Measurements from ENCODE around the gene PITPNM3. TPM values are rescaled to one million over a fixed set of nuclear protein-coding genes. Genes with fewer than 3 reads are reported as not detected.

Gene PITPNM3
- total RNA-seq, 5 donors from 2014 or later (not counting 1 experiment from before 2014, with no cell fraction given) = 0.20 to 0.98 (median 0.61) TPM

- no peaks in the 10 kb centered on the region for H3K4me1 ChIP-seq (ENCODE audit: control insufficient read depth in 1 of 2, extremely low read depth in 1 of 2, insufficient read depth in 2 of 2, low read length in 2 of 2)
- DNase-seq = no peak
Measured at GRCh38 chr17:6514371-6514770, 42.0 kb downstream of the PITPNM3 start.

GRCh38 chr17:6512552-6512951 is 43.8 kb downstream of the PITPNM3 start:
- Histone ChIP-seq H3K4me1 (ENCODE audit: control insufficient read depth in 1 of 2, extremely low read depth in 1 of 2, insufficient read depth in 2 of 2, low read length in 2 of 2) (no peaks in the 10 kb centered on the region), H3K4me3 (ENCODE audit: control insufficient read depth in 1 of 2, extremely low read depth in 1 of 2, low read length in 1 of 2) (no peak overlapping the region), H3K9me3 (no peaks in the 10 kb centered on the region), H3K27ac (ENCODE audit: low read length) (no peak overlapping the region), H3K27me3 (replicated peaks in 1 of 2; ENCODE audit: control insufficient read depth in 2 of 2, extremely low read depth in 1 of 2, insufficient read depth in 2 of 2, low read length in 1 of 2) (peaks cover 0 to 26% of the 10 kb centered on the region in 2 experiments), H3K36me3 (ENCODE audit: control insufficient read depth in 2 of 2, extremely low read depth in 1 of 2, insufficient read depth in 1 of 2, low read length in 1 of 2) (no peaks in the 10 kb centered on the region)
- no peak overlapping the region for H3K4me3 Mint-ChIP-seq
- ChIA-PET CTCF (no interaction called here), POLR2A (no interaction called here)
- no peaks in the 10 kb centered on the region for H3K36me3 Mint-ChIP-seq
- 80% methylated on average over 1 of the region's 2 CpGs for WGBS (ENCODE audit: insufficient coverage)
- DNase-seq = no peak
- peaks cover 0 to 3% (median 0%) of the 10 kb centered on the region in 3 donors for H3K9me3 Mint-ChIP-seq
- no peaks in the 10 kb centered on the region for H3K4me1 Mint-ChIP-seq
- no peak for ATAC-seq (replicated peaks in 1 of 4)
- H3K27ac Mint-ChIP-seq = no peak overlapping the region
- H3K27me3 Mint-ChIP-seq = peaks cover 5% of the 10 kb centered on the region in 2 donors

More at GRCh38 chr17:6514371-6514770, 42.0 kb downstream of the PITPNM3 start:
- ChIA-PET POLR2A (no interaction called here), CTCF (no interaction called here)
- Mint-ChIP-seq H3K4me3 (no peak overlapping the region), H3K27me3 (peaks cover 3 to 5% of the 10 kb centered on the region in 2 donors), H3K4me1 (no peaks in the 10 kb centered on the region), H3K36me3 (no peaks in the 10 kb centered on the region), H3K9me3 (peaks cover 0 to 3% (median 0%) of the 10 kb centered on the region in 3 donors), H3K27ac (no peak overlapping the region)
- Histone ChIP-seq H3K9me3 (no peaks in the 10 kb centered on the region), H3K36me3 (ENCODE audit: control insufficient read depth in 2 of 2, extremely low read depth in 1 of 2, insufficient read depth in 1 of 2, low read length in 1 of 2) (no peaks in the 10 kb centered on the region), H3K4me3 (ENCODE audit: control insufficient read depth in 1 of 2, extremely low read depth in 1 of 2, low read length in 1 of 2) (no peak overlapping the region), H3K27ac (ENCODE audit: low read length) (no peak overlapping the region), H3K27me3 (replicated peaks in 1 of 2; ENCODE audit: control insufficient read depth in 2 of 2, extremely low read depth in 1 of 2, insufficient read depth in 2 of 2, low read length in 1 of 2) (peaks cover 0 to 13% of the 10 kb centered on the region in 2 experiments)
- WGBS (ENCODE audit: insufficient coverage) = 80% methylated on average over 1 of the region's 3 CpGs
- no peak for ATAC-seq (replicated peaks in 1 of 4)

GRCh38 chr17:6510321-6510977 is 45.9 kb downstream of the PITPNM3 start:
- peaks cover 5% of the 10 kb centered on the region in 2 donors for H3K27me3 Mint-ChIP-seq
- DNase-seq (no peak), ATAC-seq (replicated peaks in 1 of 4) (no peak)
- no peaks in the 10 kb centered on the region for H3K36me3 ChIP-seq (ENCODE audit: control insufficient read depth in 2 of 2, extremely low read depth in 1 of 2, insufficient read depth in 1 of 2, low read length in 1 of 2)
- no peak overlapping the region for H3K4me3 ChIP-seq (ENCODE audit: control insufficient read depth in 1 of 2, extremely low read depth in 1 of 2, low read length in 1 of 2)
- H3K9me3 ChIP-seq = no peaks in the 10 kb centered on the region
- WGBS (ENCODE audit: insufficient coverage) = 95% methylated on average over 9 of the region's 9 CpGs
- no peak overlapping the region for H3K27ac ChIP-seq (ENCODE audit: low read length)
- no peak overlapping the region for H3K4me3 Mint-ChIP-seq
- H3K9me3 Mint-ChIP-seq = no peaks in the 10 kb centered on the region
- no peak overlapping the region for H3K27ac Mint-ChIP-seq
- ChIA-PET POLR2A (no interaction called here), CTCF (no interaction called here)
- H3K4me1 Mint-ChIP-seq = no peaks in the 10 kb centered on the region
- no peaks in the 10 kb centered on the region for H3K4me1 ChIP-seq (ENCODE audit: control insufficient read depth in 1 of 2, extremely low read depth in 1 of 2, insufficient read depth in 2 of 2, low read length in 2 of 2)
- peaks cover 0 to 26% of the 10 kb centered on the region in 2 experiments for H3K27me3 ChIP-seq (replicated peaks in 1 of 2; ENCODE audit: control insufficient read depth in 2 of 2, extremely low read depth in 1 of 2, insufficient read depth in 2 of 2, low read length in 1 of 2)
- no peaks in the 10 kb centered on the region for H3K36me3 Mint-ChIP-seq

GRCh38 chr17:6509921-6510320 is 46.4 kb downstream of the PITPNM3 start:
- ATAC-seq (replicated peaks in 1 of 4) (no peak), DNase-seq (no peak)
- ChIA-PET CTCF (no interaction called here), POLR2A (no interaction called here)
- Mint-ChIP-seq H3K27me3 (peaks cover 5% of the 10 kb centered on the region in 2 donors), H3K36me3 (no peaks in the 10 kb centered on the region), H3K9me3 (no peaks in the 10 kb centered on the region), H3K4me1 (no peaks in the 10 kb centered on the region), H3K4me3 (no peak overlapping the region), H3K27ac (no peak overlapping the region)
- no peak overlapping the region for H3K27ac ChIP-seq (ENCODE audit: low read length)
- WGBS (ENCODE audit: insufficient coverage) = 67% methylated on average over 1 of the region's 4 CpGs
- no peak overlapping the region for H3K4me3 ChIP-seq (ENCODE audit: control insufficient read depth in 1 of 2, extremely low read depth in 1 of 2, low read length in 1 of 2)
- no peaks in the 10 kb centered on the region for H3K9me3 ChIP-seq
- H3K27me3 ChIP-seq (replicated peaks in 1 of 2; ENCODE audit: control insufficient read depth in 2 of 2, extremely low read depth in 1 of 2, insufficient read depth in 2 of 2, low read length in 1 of 2) = peaks cover 0 to 26% of the 10 kb centered on the region in 2 experiments
- no peaks in the 10 kb centered on the region for H3K36me3 ChIP-seq (ENCODE audit: control insufficient read depth in 2 of 2, extremely low read depth in 1 of 2, insufficient read depth in 1 of 2, low read length in 1 of 2)
- H3K4me1 ChIP-seq (ENCODE audit: control insufficient read depth in 1 of 2, extremely low read depth in 1 of 2, insufficient read depth in 2 of 2, low read length in 2 of 2) = no peaks in the 10 kb centered on the region

- no peaks in the 10 kb centered on the region for H3K9me3 ChIP-seq
- no peak overlapping the region for H3K4me3 Mint-ChIP-seq
- H3K27me3 ChIP-seq (replicated peaks in 1 of 2; ENCODE audit: control insufficient read depth in 2 of 2, extremely low read depth in 1 of 2, insufficient read depth in 2 of 2, low read length in 1 of 2) = peaks cover 0 to 26% of the 10 kb centered on the region in 2 experiments
- ChIA-PET CTCF (no interaction called here), POLR2A (no interaction called here)
- H3K36me3 Mint-ChIP-seq = no peaks in the 10 kb centered on the region
- no peak overlapping the region for H3K27ac Mint-ChIP-seq
- no peaks in the 10 kb centered on the region for H3K4me1 ChIP-seq (ENCODE audit: control insufficient read depth in 1 of 2, extremely low read depth in 1 of 2, insufficient read depth in 2 of 2, low read length in 2 of 2)
- no peaks in the 10 kb centered on the region for H3K36me3 ChIP-seq (ENCODE audit: control insufficient read depth in 2 of 2, extremely low read depth in 1 of 2, insufficient read depth in 1 of 2, low read length in 1 of 2)
- no peak for DNase-seq
- no peaks in the 10 kb centered on the region for H3K4me1 Mint-ChIP-seq
- 91% methylated on average over 9 of the region's 11 CpGs for WGBS (ENCODE audit: insufficient coverage)
- H3K4me3 ChIP-seq (ENCODE audit: control insufficient read depth in 1 of 2, extremely low read depth in 1 of 2, low read length in 1 of 2) = no peak overlapping the region
- peaks cover 5% of the 10 kb centered on the region in 2 donors for H3K27me3 Mint-ChIP-seq
- no peak for ATAC-seq (replicated peaks in 1 of 4)
- no peak overlapping the region for H3K27ac ChIP-seq (ENCODE audit: low read length)
- H3K9me3 Mint-ChIP-seq = no peaks in the 10 kb centered on the region
Measured at GRCh38 chr17:6509031-6509771, 47.2 kb downstream of the PITPNM3 start.

- Mint-ChIP-seq H3K4me1 (no peaks in the 10 kb centered on the region), H3K4me3 (no peak overlapping the region), H3K36me3 (no peaks in the 10 kb centered on the region), H3K27me3 (peaks cover 4 to 5% of the 10 kb centered on the region in 2 donors), H3K9me3 (no peaks in the 10 kb centered on the region), H3K27ac (no peak overlapping the region)
- ATAC-seq (replicated peaks in 1 of 4) = no peak
- Histone ChIP-seq H3K36me3 (ENCODE audit: control insufficient read depth in 2 of 2, extremely low read depth in 1 of 2, insufficient read depth in 1 of 2, low read length in 1 of 2) (no peaks in the 10 kb centered on the region), H3K27me3 (replicated peaks in 1 of 2; ENCODE audit: control insufficient read depth in 2 of 2, extremely low read depth in 1 of 2, insufficient read depth in 2 of 2, low read length in 1 of 2) (peaks cover 0 to 26% of the 10 kb centered on the region in 2 experiments), H3K4me1 (ENCODE audit: control insufficient read depth in 1 of 2, extremely low read depth in 1 of 2, insufficient read depth in 2 of 2, low read length in 2 of 2) (no peaks in the 10 kb centered on the region), H3K27ac (ENCODE audit: low read length) (no peak overlapping the region), H3K4me3 (ENCODE audit: control insufficient read depth in 1 of 2, extremely low read depth in 1 of 2, low read length in 1 of 2) (no peak overlapping the region), H3K9me3 (no peaks in the 10 kb centered on the region)
- 79% methylated on average over 9 of the region's 15 CpGs for WGBS (ENCODE audit: insufficient coverage)
- no peak for DNase-seq
- CTCF ChIA-PET = no interaction called here
- POLR2A ChIA-PET = no interaction called here
Measured at GRCh38 chr17:6508519-6509030, 47.8 kb downstream of the PITPNM3 start.

Measured in T-cell (primary cell).